ENCODE measurements around the gene ADSL. TPM values are rescaled to one million over a fixed set of nuclear protein-coding genes. Genes with fewer than 3 reads are reported as not detected.

Gene ADSL
- total RNA-seq, 1 experiment from 2014 or later, result 126 TPM

DNA sequence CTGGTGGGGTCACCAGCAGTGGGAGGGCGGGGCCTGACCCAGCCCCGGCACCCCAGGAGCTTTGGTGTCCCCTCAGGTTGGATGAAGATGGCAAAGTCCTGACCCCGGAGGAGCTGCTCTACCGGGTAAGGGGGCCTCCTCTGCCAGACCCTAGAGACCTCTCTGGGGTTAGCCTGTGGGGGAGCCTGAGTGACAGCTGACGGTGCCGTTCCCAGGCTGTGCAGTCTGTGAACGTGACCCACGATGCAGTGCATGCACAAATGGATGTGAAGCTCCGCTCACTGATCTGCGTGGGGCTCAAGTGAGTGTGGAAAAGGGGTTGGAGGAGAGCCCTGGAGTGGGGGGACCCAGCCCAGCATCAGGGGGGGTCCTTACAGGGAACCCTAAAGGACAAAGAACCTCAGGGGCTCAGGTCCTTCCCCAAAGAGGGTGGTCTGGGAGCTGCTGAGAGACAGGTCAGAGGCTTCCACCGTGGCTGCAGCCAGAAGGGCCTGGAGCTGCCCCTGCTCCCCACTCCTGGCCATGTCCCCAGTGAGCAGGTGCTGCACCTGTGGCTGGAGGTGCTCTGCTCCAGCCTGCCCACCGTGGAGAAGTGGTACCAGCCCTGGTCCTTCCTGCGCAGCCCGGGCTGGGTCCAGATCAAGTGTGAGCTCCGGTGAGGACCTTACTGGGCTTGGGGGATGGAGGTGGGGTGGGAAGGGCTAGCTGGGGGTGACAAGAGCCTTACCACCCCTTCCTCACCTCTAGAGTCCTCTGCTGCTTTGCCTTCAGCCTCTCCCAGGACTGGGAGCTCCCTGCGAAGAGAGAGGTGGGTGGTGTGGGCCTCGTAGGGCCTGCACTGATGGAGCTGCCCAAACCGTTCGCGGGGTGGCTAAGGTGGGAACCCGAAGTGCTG, 62.7 kb downstream of the ADSL start:
- no peaks in the 10 kb centered on the region for H3K9me2 ChIP-seq (ENCODE audit: insufficient read depth)
- no peak overlapping the region for H2AFZ ChIP-seq (ENCODE audit: low read depth, low read length, poor library complexity, severe bottlenecking)
- no peaks in the 10 kb centered on the region for H4K20me1 ChIP-seq (ENCODE audit: insufficient read depth)
- H3K4me2 ChIP-seq (ENCODE audit: low read length), result no peak overlapping the region
- ATAC-seq, result no peak
- ChIA-PET CTCF (no interaction called here), RAD21 (ENCODE audit: low non-redundant PET in 1 of 2, low total read pairs in 2 of 2, uncharacterized antibody in 2 of 2, unreplicated experiment in 2 of 2) (no interaction called here), POLR2A (no interaction called here)
- H3K4me1 ChIP-seq (ENCODE audit: control insufficient read depth in 1 of 2, insufficient read depth in 2 of 2, low read length in 2 of 2), result peaks cover 4 to 11% of the 10 kb centered on the region in 2 experiments; a peak in 3 of 4 replicates
- H3K9ac ChIP-seq (ENCODE audit: low read length), result no peak overlapping the region
- DNase-seq (ENCODE audit: low read depth, low spot score), result no peak
- no peaks in the 10 kb centered on the region for H3K27me3 ChIP-seq (ENCODE audit: insufficient read depth, low read length)
- H3K79me2 ChIP-seq (ENCODE audit: insufficient read depth, low read length), result no peaks in the 10 kb centered on the region
- H3K27ac ChIP-seq (ENCODE audit: low read depth, low read length), result no peak overlapping the region
- no peak for TF ChIP-seq RAD21 (IDR thresholded peaks at IDR 0.05; ENCODE audit: low read depth)
- intact Hi-C loops (cut with micrococcal nuclease), result no loop called here
- no TSS peak for BruUV-seq (replicated peaks)
- H3K36me3 ChIP-seq (ENCODE audit: control insufficient read depth in 1 of 2, insufficient read depth in 2 of 2, low read length in 2 of 2), result peaks cover 5 to 11% of the 10 kb centered on the region in 2 experiments; a peak in 2 of 4 replicates
- no peaks in the 10 kb centered on the region for H3K9me3 ChIP-seq (ENCODE audit: control insufficient read depth in 1 of 2, insufficient read depth in 1 of 2, low read depth in 1 of 2, low read length in 2 of 2)
- no peak overlapping the region for H3K4me3 ChIP-seq (replicated peaks in 1 of 2; ENCODE audit: low read depth in 1 of 2, low read length in 2 of 2)

GRCh38 chr22:40409613-40410113, 63.4 kb downstream of the ADSL start:
- peaks cover 4 to 11% of the 10 kb centered on the region in 2 experiments; a peak in 3 of 4 replicates for H3K4me1 ChIP-seq (ENCODE audit: control insufficient read depth in 1 of 2, insufficient read depth in 2 of 2, low read length in 2 of 2)
- ChIA-PET POLR2A (no interaction called here), RAD21 (ENCODE audit: low non-redundant PET in 1 of 2, low total read pairs in 2 of 2, uncharacterized antibody in 2 of 2, unreplicated experiment in 2 of 2) (no interaction called here), CTCF (no interaction called here)
- peak overlapping the region; percentile 6; the same call in 1 of the 2 replicates for H3K4me2 ChIP-seq (ENCODE audit: low read length)
- H3K36me3 ChIP-seq (ENCODE audit: control insufficient read depth in 1 of 2, insufficient read depth in 2 of 2, low read length in 2 of 2), result peaks cover 2 to 11% of the 10 kb centered on the region in 2 experiments; a peak in 2 of 4 replicates
- intact Hi-C loops (cut with micrococcal nuclease), result no loop called here
- H2AFZ ChIP-seq (ENCODE audit: low read depth, low read length, poor library complexity, severe bottlenecking), result no peak overlapping the region
- DNase-seq (ENCODE audit: low read depth, low spot score) (no peak), ATAC-seq (no peak)
- no peaks in the 10 kb centered on the region for H3K27me3 ChIP-seq (ENCODE audit: insufficient read depth, low read length)
- H3K27ac ChIP-seq (ENCODE audit: low read depth, low read length), result no peak overlapping the region
- H4K20me1 ChIP-seq (ENCODE audit: insufficient read depth), result no peaks in the 10 kb centered on the region
- H3K9me2 ChIP-seq (ENCODE audit: insufficient read depth), result no peaks in the 10 kb centered on the region
- no TSS peak for BruUV-seq (replicated peaks)
- H3K4me3 ChIP-seq (replicated peaks in 1 of 2; ENCODE audit: low read depth in 1 of 2, low read length in 2 of 2), result no peak overlapping the region
- no peaks in the 10 kb centered on the region for H3K79me2 ChIP-seq (ENCODE audit: insufficient read depth, low read length)
- no peak overlapping the region for H3K9ac ChIP-seq (ENCODE audit: low read length)
- H3K9me3 ChIP-seq (ENCODE audit: control insufficient read depth in 1 of 2, insufficient read depth in 1 of 2, low read depth in 1 of 2, low read length in 2 of 2), result no peaks in the 10 kb centered on the region
- TF ChIP-seq EZH2phosphoT487 (IDR thresholded peaks at IDR 0.05; ENCODE audit: borderline replicate concordance) (no peak), EZH2 (IDR thresholded peaks at IDR 0.05) (no peak), RAD21 (IDR thresholded peaks at IDR 0.05; ENCODE audit: low read depth) (no peak), EGR1 (IDR thresholded peaks at IDR 0.05; ENCODE audit: low read depth) (no peak), TCF7L2 (IDR thresholded peaks at IDR 0.05; ENCODE audit: borderline replicate concordance, extremely low read depth, insufficient read depth, insufficient read length) (no peak), POLR2AphosphoS5 (IDR thresholded peaks at IDR 0.05; ENCODE audit: low read depth, low read length) (no peak), POLR2A (IDR thresholded peaks at IDR 0.05; ENCODE audit: borderline replicate concordance, extremely low read depth, insufficient read depth, insufficient read length) (no peak), MAX (IDR thresholded peaks at IDR 0.05) (no peak), ZBTB33 (IDR thresholded peaks at IDR 0.05; ENCODE audit: extremely low read depth, insufficient replicate concordance, low read length) (no peak)
- TF ChIP-seq, protein P1, sequence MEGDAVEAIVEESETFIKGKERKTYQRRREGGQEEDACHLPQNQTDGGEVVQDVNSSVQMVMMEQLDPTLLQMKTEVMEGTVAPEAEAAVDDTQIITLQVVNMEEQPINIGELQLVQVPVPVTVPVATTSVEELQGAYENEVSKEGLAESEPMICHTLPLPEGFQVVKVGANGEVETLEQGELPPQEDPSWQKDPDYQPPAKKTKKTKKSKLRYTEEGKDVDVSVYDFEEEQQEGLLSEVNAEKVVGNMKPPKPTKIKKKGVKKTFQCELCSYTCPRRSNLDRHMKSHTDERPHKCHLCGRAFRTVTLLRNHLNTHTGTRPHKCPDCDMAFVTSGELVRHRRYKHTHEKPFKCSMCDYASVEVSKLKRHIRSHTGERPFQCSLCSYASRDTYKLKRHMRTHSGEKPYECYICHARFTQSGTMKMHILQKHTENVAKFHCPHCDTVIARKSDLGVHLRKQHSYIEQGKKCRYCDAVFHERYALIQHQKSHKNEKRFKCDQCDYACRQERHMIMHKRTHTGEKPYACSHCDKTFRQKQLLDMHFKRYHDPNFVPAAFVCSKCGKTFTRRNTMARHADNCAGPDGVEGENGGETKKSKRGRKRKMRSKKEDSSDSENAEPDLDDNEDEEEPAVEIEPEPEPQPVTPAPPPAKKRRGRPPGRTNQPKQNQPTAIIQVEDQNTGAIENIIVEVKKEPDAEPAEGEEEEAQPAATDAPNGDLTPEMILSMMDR (IDR thresholded peaks at IDR 0.05 in 2 of 3, conservative IDR thresholded peaks at IDR 0.05 in 1 of 3; ENCODE audit: borderline replicate concordance in 1 of 3, insufficient read depth in 1 of 3, low read depth in 2 of 3, low read length in 2 of 3), result no peak

Data from HCT116 (cell line).